SK-MEL-5 (cell line): ENCODE measurements around the gene ATP2B3. TPM values are rescaled to one million over a fixed set of nuclear protein-coding genes. Genes with fewer than 3 reads are reported as not detected.
A peak's percentile ranks its signal among the peaks of the same experiment; 100 is the strongest.

Source experiments
- DNase-seq: peaks from one replicate; pipeline ENCODE4 v3.0.0-alpha.2; 2016; ENCODE audit warnings: low read depth, low spot score
- in situ Hi-C: cut with HindIII; loops from 2 replicates; pipeline ENCODE4 v1.10.0; 2016; ENCODE audit warnings: low sequenced_read_pairs, high pct_unique_total_duplicates, low pct_unique_long_range_greater_than_20kb
- total RNA-seq: library from RNA; depleted of rRNA; stranded (reverse); fragments of >200 nt; shearing (Covaris generic); gene quantifications from 2 replicates; pipeline ENCODE4 v1.2.3, GENCODE V29; 2014

ATP2B3 gene
- total RNA-seq, 1 experiment from 2014 or later = 0.05 TPM

- DNase-seq = no peak
- in situ Hi-C loops = no loop called here
These were observed 93.4 kb downstream of the ATP2B3 start for GRCh38 chrX:153610836-153611213.

- DNase-seq = peak; percentile 27
- in situ Hi-C loops = no loop called here
These were observed 94.1 kb downstream of the ATP2B3 start for GRCh38 chrX:153611298-153612095.

GRCh38 chrX:153612413-153612812 lies 95.0 kb downstream of the ATP2B3 start:
- in situ Hi-C loops = no loop called here
- no peak for DNase-seq

- no peak for DNase-seq
- in situ Hi-C loops = no loop called here
These were observed 97.4 kb downstream of the ATP2B3 start for GRCh38 chrX:153614818-153615217.

GRCh38 chrX:153620576-153620975 lies 103.1 kb downstream of the ATP2B3 start:
- DNase-seq = no peak
- in situ Hi-C loops = no loop called here

- in situ Hi-C loops = no loop called here
- no peak for DNase-seq
These were observed 104.6 kb downstream of the ATP2B3 start for GRCh38 chrX:153621949-153622598.

GRCh38 chrX:153622661-153623309 lies 105.3 kb downstream of the ATP2B3 start:
- in situ Hi-C loops = no loop called here

GRCh38 chrX:153623310-153624029 lies 106.0 kb downstream of the ATP2B3 start:
- in situ Hi-C loops = no loop called here
- DNase-seq = no peak

More at GRCh38 chrX:153622661-153623309, 105.3 kb downstream of the ATP2B3 start:
- no peak for DNase-seq

GRCh38 chrX:153624196-153625091 lies 107.0 kb downstream of the ATP2B3 start:
- in situ Hi-C loops = no loop called here

GRCh38 chrX:153625271-153626024 lies 108.0 kb downstream of the ATP2B3 start:
- in situ Hi-C loops = no loop called here
- no peak for DNase-seq

More at GRCh38 chrX:153624196-153625091, 107.0 kb downstream of the ATP2B3 start:
- DNase-seq = no peak

GRCh38 chrX:153626025-153626633 lies 108.7 kb downstream of the ATP2B3 start:
- DNase-seq = no peak
- in situ Hi-C loops = no loop called here

GRCh38 chrX:153626863-153627674 lies 109.6 kb downstream of the ATP2B3 start:
- no peak for DNase-seq
- in situ Hi-C loops = no loop called here

- DNase-seq = no peak
- in situ Hi-C loops = no loop called here
These were observed 110.3 kb downstream of the ATP2B3 start for GRCh38 chrX:153627675-153628111.

- in situ Hi-C loops = no loop called here
- DNase-seq = no peak
These were observed 110.7 kb downstream of the ATP2B3 start for GRCh38 chrX:153628129-153628528.

- in situ Hi-C loops = no loop called here
These were observed 111.2 kb downstream of the ATP2B3 start for GRCh38 chrX:153628665-153629064.

More at GRCh38 chrX:153628665-153629064, 111.2 kb downstream of the ATP2B3 start:
- no peak for DNase-seq
